GM23248 (cell line): ENCODE measurements around the gene PDIA5.

Source experiments
- EZH2 ChIP-seq: fragments of 200-600 bp; sonication (generic); IDR thresholded peaks from 2 replicates; pipeline ENCODE4 v1.6.1; 2018; ENCODE audit warnings: antibody characterized with exemption, mild to moderate bottlenecking; ENCODE audit not compliant: insufficient read depth, poor library complexity, severe bottlenecking
- EZH2phosphoT487 ChIP-seq: fragments of 200-600 bp; sonication (generic); IDR thresholded peaks from 2 replicates; pipeline ENCODE4 v1.6.1; 2018; ENCODE audit warnings: antibody characterized with exemption, moderate library complexity, mild to moderate bottlenecking, low read depth; ENCODE audit not compliant: insufficient read depth

- TF ChIP-seq EZH2: no peak
- no peak for TF ChIP-seq EZH2phosphoT487
These were observed 119.9 kb downstream of the PDIA5 start for GRCh38 chr3:123186695-123187094.
